ENCODE data around the gene GMPPB. TPM values are rescaled to one million over a fixed set of nuclear protein-coding genes. Genes with fewer than 3 reads are reported as not detected.

The GMPPB gene
- total and polyA plus RNA-seq, 2 donors: 13.2 to 17.0 TPM

DNA sequence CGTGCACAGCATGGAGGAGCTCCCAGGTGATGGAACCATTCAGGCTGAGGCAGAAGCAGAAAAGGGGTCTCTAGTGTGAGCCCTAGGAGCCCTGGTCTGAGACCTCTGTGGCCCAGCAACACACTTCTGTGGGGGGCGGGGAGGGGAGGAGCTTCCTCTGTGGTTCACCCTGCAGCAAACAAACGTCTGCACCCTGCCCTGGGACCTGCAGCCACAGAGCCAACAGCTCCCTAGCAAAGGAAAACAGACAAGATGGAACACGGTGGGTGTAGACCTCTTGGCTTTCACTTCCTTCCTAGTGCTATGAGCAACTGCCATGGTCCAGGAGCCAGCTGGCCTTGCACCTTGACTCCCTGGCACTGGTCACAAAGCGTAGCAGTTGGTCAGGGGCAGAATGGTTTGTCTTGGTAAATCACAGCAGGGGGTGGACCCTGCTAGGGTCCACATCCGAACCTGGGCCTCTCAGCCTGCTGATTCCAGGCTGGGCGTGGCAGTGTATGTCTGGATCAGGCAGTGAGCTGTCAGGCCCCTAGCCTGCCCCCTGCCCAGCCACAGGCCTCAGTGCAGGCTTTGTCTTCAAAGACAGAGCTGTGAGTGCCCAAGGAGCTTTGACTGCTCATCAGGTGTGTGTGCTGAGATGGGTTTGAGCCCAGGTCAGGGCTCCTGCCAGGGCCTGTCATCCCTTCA, 11.0 kb downstream of the GMPPB start:
- peak overlapping the region; percentile 3 to 71 for H3K27ac ChIP-seq (ENCODE audit: low read depth in 1 of 2, low read length in 1 of 2)
- peak in 3 of 9 donors; percentile 53 to 67 (median 67) for DNase-seq (ENCODE audit: low read depth in 6 of 9, low spot score in 9 of 9)
- H3K36me3 ChIP-seq (ENCODE audit: control insufficient read depth in 2 of 2, insufficient read depth in 2 of 2, low read length in 1 of 2): peaks cover 16 to 24% of the 10 kb centered on the region in 2 donors
- no peak overlapping the region for H3K4me3 ChIP-seq (ENCODE audit: low read length in 2 of 2)
- no peaks in the 10 kb centered on the region for H3K27me3 ChIP-seq (ENCODE audit: control insufficient read depth in 2 of 2, insufficient read depth in 1 of 2, low read length in 1 of 2)
- H3K9me3 ChIP-seq (ENCODE audit: control insufficient read depth in 2 of 2, insufficient read depth in 1 of 2, low read length in 1 of 2): no peaks in the 10 kb centered on the region
- H3K4me1 ChIP-seq (ENCODE audit: control insufficient read depth in 2 of 2, insufficient read depth in 2 of 2, low read length in 2 of 2): peaks cover 18 to 37% of the 10 kb centered on the region in 2 donors
- WGBS: 27% methylated on average over 7 of the region's 7 CpGs

DNA sequence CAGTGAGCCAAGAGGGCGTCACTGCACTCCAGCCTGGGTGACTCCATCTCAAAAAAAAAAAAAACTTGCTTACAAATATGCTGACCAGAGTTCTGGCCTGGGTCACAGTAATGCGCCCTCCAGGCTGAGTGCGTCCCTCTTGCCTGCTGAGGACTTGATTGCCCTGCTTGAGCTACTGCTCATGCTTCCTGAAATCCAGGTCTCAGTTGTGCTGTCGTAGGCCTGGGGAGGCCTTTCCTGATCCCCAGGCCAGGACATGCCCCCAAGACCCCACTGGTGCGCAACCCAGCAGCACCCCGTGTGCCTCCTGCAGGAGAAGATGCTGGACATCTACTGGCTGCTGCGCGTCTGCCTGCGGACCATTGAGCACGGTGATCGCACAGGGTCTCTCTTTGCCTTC, 11.6 kb downstream of the GMPPB start:
- H3K36me3 ChIP-seq (ENCODE audit: control insufficient read depth in 2 of 2, insufficient read depth in 2 of 2, low read length in 1 of 2): peaks cover 20 to 28% of the 10 kb centered on the region in 2 donors
- DNase-seq (ENCODE audit: low read depth in 6 of 9, low spot score in 9 of 9): no peak
- no peaks in the 10 kb centered on the region for H3K27me3 ChIP-seq (ENCODE audit: control insufficient read depth in 2 of 2, insufficient read depth in 1 of 2, low read length in 1 of 2)
- no peak overlapping the region for H3K4me3 ChIP-seq (ENCODE audit: low read length in 2 of 2)
- peak overlapping the region; percentile 3 to 71 for H3K27ac ChIP-seq (ENCODE audit: low read depth in 1 of 2, low read length in 1 of 2)
- H3K4me1 ChIP-seq (ENCODE audit: control insufficient read depth in 2 of 2, insufficient read depth in 2 of 2, low read length in 2 of 2): peaks cover 18 to 33% of the 10 kb centered on the region in 2 donors
- no peaks in the 10 kb centered on the region for H3K9me3 ChIP-seq (ENCODE audit: control insufficient read depth in 2 of 2, insufficient read depth in 1 of 2, low read length in 1 of 2)
- WGBS: 86% methylated on average over 11 of the region's 11 CpGs

DNA sequence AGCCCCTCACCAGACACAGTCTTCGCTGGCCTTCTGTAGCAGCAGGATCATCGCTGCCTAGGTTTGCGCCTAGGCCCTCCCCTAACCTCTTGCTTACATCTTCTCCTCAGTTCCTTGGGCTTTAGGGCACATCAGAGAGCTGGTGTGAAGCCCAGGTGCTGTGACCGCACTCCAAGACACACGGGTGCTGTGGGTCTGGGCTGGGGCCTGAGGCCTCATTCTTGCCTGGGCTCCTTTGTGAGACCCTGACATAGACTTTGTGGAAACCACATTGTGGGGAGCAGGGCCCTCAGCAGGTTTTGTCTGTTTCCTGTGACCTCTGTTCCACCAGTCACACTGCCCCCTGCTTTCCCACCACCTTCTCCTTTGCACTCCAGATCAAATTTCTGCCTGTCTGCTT, 12.3 kb downstream of the GMPPB start:
- no peaks in the 10 kb centered on the region for H3K9me3 ChIP-seq (ENCODE audit: control insufficient read depth in 2 of 2, insufficient read depth in 1 of 2, low read length in 1 of 2)
- no peak overlapping the region for H3K4me3 ChIP-seq (ENCODE audit: low read length in 2 of 2)
- H3K36me3 ChIP-seq (ENCODE audit: control insufficient read depth in 2 of 2, insufficient read depth in 2 of 2, low read length in 1 of 2): peaks cover 26 to 29% of the 10 kb centered on the region in 2 donors
- peak overlapping the region in 1 of 2 donors; percentile 36 for H3K27ac ChIP-seq (ENCODE audit: low read depth in 1 of 2, low read length in 1 of 2)
- no peaks in the 10 kb centered on the region for H3K27me3 ChIP-seq (ENCODE audit: control insufficient read depth in 2 of 2, insufficient read depth in 1 of 2, low read length in 1 of 2)
- H3K4me1 ChIP-seq (ENCODE audit: control insufficient read depth in 2 of 2, insufficient read depth in 2 of 2, low read length in 2 of 2): peaks cover 18 to 33% of the 10 kb centered on the region in 2 donors
- DNase-seq (ENCODE audit: low read depth in 6 of 9, low spot score in 9 of 9): peak in 1 of 9 donors; percentile 49
- 13% methylated on average over 5 of the region's 5 CpGs for WGBS

DNA sequence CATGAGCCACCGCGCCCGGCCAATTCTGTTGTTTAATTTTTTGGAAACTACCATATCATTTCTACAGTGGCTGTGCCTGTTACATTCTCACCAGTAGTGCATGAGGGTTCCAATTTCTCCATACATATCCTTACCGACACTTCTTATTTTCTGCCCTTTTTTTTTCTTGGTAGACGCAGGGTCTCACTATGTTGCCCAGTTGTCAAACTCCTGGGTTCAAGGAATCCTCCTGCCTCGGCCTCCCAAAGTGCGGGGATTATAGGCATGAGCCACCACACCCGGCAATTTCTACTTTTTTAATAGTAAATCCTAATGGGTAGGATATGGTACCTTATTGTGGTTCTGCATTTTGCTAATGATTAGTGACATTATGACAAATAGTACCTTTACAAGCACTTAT, 13.9 kb downstream of the GMPPB start:
- H3K4me1 ChIP-seq (ENCODE audit: control insufficient read depth in 2 of 2, insufficient read depth in 2 of 2, low read length in 2 of 2): peaks cover 18 to 33% of the 10 kb centered on the region in 2 donors
- 92% methylated on average over 8 of the region's 8 CpGs for WGBS
- no peak overlapping the region for H3K4me3 ChIP-seq (ENCODE audit: low read length in 2 of 2)
- peaks cover 30 to 32% of the 10 kb centered on the region in 2 donors for H3K36me3 ChIP-seq (ENCODE audit: control insufficient read depth in 2 of 2, insufficient read depth in 2 of 2, low read length in 1 of 2)
- no peak for DNase-seq (ENCODE audit: low read depth in 6 of 9, low spot score in 9 of 9)
- H3K9me3 ChIP-seq (ENCODE audit: control insufficient read depth in 2 of 2, insufficient read depth in 1 of 2, low read length in 1 of 2): no peaks in the 10 kb centered on the region
- H3K27me3 ChIP-seq (ENCODE audit: control insufficient read depth in 2 of 2, insufficient read depth in 1 of 2, low read length in 1 of 2): no peaks in the 10 kb centered on the region
- no peak overlapping the region for H3K27ac ChIP-seq (ENCODE audit: low read depth in 1 of 2, low read length in 1 of 2)

DNA sequence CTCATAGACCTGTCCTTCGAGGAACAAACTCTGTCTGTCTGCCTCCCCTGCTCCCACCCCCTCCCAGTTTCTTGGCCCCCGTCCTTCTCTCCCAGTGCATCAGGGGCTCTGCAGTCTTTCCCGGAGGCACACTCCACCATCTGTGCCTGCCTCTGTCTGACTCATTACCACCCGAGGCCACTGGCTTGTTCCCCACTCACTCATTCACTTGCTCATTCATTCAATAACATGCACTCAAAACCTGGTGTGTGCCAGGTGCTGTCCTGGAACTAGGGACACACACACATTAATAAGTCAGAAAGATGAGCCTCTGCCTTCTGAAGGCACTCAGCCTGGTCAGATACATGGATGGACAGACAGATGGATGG, 16.7 kb downstream of the GMPPB start:
- DNase-seq (ENCODE audit: low read depth in 6 of 9, low spot score in 9 of 9): no peak
- WGBS: 93% methylated on average over 4 of the region's 4 CpGs
- Histone ChIP-seq H3K9me3 (ENCODE audit: control insufficient read depth in 2 of 2, insufficient read depth in 1 of 2, low read length in 1 of 2) (peaks cover 0 to under 1% of the 10 kb centered on the region in 2 donors), H3K36me3 (ENCODE audit: control insufficient read depth in 2 of 2, insufficient read depth in 2 of 2, low read length in 1 of 2) (peaks cover 35 to 48% of the 10 kb centered on the region in 2 donors), H3K4me1 (ENCODE audit: control insufficient read depth in 2 of 2, insufficient read depth in 2 of 2, low read length in 2 of 2) (peaks cover 10 to 14% of the 10 kb centered on the region in 2 donors), H3K27me3 (ENCODE audit: control insufficient read depth in 2 of 2, insufficient read depth in 1 of 2, low read length in 1 of 2) (no peaks in the 10 kb centered on the region), H3K27ac (ENCODE audit: low read depth in 1 of 2, low read length in 1 of 2) (no peak overlapping the region), H3K4me3 (ENCODE audit: low read length in 2 of 2) (no peak overlapping the region)

DNA sequence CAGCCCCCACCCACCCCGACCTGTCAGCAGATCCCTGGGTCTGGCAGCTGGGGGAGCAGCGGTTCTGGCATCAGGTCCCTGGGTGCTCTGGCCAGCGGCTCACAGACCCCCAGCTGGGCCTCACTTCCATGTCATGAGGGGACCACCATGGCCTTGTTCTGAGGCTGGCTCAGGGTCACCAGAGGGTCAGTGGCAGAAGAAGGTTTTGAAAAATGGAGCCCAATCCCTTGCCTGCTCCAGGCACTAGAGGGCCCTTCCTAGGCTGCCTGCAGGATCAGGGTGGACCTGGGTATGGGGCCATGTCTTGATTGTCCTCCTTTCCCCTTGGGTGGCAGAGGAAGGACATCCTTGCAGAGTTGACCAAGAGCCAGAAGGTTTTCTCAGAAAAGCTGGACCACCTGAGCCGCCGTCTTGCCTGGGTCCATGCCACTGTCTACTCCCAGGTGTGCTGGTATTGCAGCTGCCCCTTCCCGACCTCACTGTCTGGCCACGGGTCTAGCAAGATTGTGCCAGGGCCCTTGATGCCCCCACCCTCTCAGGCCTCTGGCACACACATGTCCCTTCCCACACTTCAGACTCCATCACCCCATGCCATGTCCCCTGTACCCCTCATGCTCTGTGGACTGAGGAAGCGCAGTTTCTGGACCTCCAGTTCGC, 17.2 kb downstream of the GMPPB start:
- no peaks in the 10 kb centered on the region for H3K27me3 ChIP-seq (ENCODE audit: control insufficient read depth in 2 of 2, insufficient read depth in 1 of 2, low read length in 1 of 2)
- H3K27ac ChIP-seq (ENCODE audit: low read depth in 1 of 2, low read length in 1 of 2): no peak overlapping the region
- H3K36me3 ChIP-seq (ENCODE audit: control insufficient read depth in 2 of 2, insufficient read depth in 2 of 2, low read length in 1 of 2): peaks cover 37 to 53% of the 10 kb centered on the region in 2 donors
- 96% methylated on average over 9 of the region's 9 CpGs for whole genome bisulfite sequencing
- peaks cover 6 to 9% of the 10 kb centered on the region in 2 donors for H3K4me1 ChIP-seq (ENCODE audit: control insufficient read depth in 2 of 2, insufficient read depth in 2 of 2, low read length in 2 of 2)
- no peak for DNase-seq (ENCODE audit: low read depth in 6 of 9, low spot score in 9 of 9)
- peaks cover 0 to 4% of the 10 kb centered on the region in 2 donors for H3K9me3 ChIP-seq (ENCODE audit: control insufficient read depth in 2 of 2, insufficient read depth in 1 of 2, low read length in 1 of 2)
- H3K4me3 ChIP-seq (ENCODE audit: low read length in 2 of 2): no peak overlapping the region

DNA sequence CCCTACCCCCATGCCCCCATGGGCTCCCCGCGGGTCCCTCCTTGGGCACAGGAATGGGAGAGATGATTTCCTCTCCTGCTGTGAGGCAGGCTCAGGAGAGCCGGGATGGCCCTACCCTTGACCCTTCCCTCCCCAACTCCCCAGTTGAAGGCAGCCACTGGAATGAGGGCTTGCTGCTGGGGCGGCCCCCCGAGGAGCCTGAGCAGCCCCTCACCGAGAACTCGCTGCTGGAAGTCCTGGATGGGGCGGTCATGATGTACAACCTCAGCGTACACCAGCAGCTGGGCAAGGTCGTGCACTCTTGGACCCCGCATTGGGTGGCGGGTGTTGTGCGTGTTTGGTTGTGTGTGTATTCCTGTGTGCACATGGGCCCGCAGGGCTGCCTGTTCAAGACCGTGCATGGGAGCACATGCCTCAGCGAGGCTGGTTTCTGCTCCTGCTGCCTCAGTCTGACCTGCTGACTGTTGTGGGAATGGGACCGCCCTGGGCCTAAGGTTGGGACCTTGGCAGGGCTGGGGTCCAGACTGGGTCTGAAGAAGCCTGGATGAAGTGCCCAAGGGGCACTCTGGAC, 18.3 kb downstream of the GMPPB start:
- Histone ChIP-seq H3K27ac (ENCODE audit: low read depth in 1 of 2, low read length in 1 of 2) (no peak overlapping the region), H3K4me1 (ENCODE audit: control insufficient read depth in 2 of 2, insufficient read depth in 2 of 2, low read length in 2 of 2) (no peaks in the 10 kb centered on the region), H3K36me3 (ENCODE audit: control insufficient read depth in 2 of 2, insufficient read depth in 2 of 2, low read length in 1 of 2) (peaks cover 48 to 62% of the 10 kb centered on the region in 2 donors), H3K4me3 (ENCODE audit: low read length in 2 of 2) (no peak overlapping the region), H3K27me3 (ENCODE audit: control insufficient read depth in 2 of 2, insufficient read depth in 1 of 2, low read length in 1 of 2) (no peaks in the 10 kb centered on the region), H3K9me3 (ENCODE audit: control insufficient read depth in 2 of 2, insufficient read depth in 1 of 2, low read length in 1 of 2) (peaks cover 0 to 4% of the 10 kb centered on the region in 2 donors)
- DNase-seq (ENCODE audit: low read depth in 6 of 9, low spot score in 9 of 9): no peak
- WGBS: 98% methylated on average over 17 of the region's 17 CpGs

DNA sequence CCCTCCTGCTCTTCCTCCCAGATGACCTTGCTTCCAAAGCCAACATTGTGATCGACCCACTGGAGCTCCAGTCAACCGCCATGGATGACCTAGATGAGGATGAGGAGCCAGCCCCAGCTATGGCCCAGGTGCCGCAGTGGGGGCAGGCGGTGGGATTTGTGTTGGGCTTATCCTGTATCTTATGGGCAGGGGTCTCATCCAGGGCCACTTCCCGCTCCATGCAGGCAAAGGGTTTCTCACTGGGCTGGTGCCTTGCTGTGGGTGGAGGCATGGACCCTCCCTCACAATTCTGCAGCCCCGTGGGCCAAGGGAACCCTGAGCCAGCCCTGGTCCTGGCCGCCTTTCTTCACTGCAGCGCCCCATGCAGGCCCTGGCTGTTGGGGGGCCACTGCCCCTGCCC, 19.1 kb downstream of the GMPPB start:
- H3K27ac ChIP-seq (ENCODE audit: low read depth in 1 of 2, low read length in 1 of 2): no peak overlapping the region
- no peaks in the 10 kb centered on the region for H3K27me3 ChIP-seq (ENCODE audit: control insufficient read depth in 2 of 2, insufficient read depth in 1 of 2, low read length in 1 of 2)
- H3K4me3 ChIP-seq (ENCODE audit: low read length in 2 of 2): no peak overlapping the region
- over 99% methylated on average over 8 of the region's 8 CpGs for WGBS
- H3K9me3 ChIP-seq (ENCODE audit: control insufficient read depth in 2 of 2, insufficient read depth in 1 of 2, low read length in 1 of 2): peaks cover 0 to 4% of the 10 kb centered on the region in 2 donors
- no peak for DNase-seq (ENCODE audit: low read depth in 6 of 9, low spot score in 9 of 9)
- H3K36me3 ChIP-seq (ENCODE audit: control insufficient read depth in 2 of 2, insufficient read depth in 2 of 2, low read length in 1 of 2): peaks cover 55 to 70% of the 10 kb centered on the region in 2 donors
- no peaks in the 10 kb centered on the region for H3K4me1 ChIP-seq (ENCODE audit: control insufficient read depth in 2 of 2, insufficient read depth in 2 of 2, low read length in 2 of 2)

DNA sequence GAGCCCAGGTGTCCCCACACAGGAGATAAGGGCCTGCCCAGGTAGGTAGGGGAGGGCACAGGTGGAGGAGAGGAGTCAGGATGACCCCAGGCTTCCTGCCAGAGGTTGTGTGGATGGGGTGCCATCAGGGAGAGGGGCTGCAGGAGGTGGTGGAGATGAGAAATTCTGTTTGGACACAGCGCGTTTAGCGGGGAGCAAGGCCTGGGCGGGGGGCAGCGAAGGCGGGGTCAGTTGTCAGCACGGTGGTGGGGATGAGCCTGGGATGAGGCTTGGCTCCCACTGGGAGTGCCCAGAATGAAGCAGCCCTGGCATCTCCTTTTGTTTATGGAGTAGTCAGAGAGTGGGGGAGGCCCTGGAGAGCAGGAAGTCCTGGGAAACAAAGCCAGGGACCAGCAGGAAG, 19.8 kb downstream of the GMPPB start:
- Histone ChIP-seq H3K27me3 (ENCODE audit: control insufficient read depth in 2 of 2, insufficient read depth in 1 of 2, low read length in 1 of 2) (no peaks in the 10 kb centered on the region), H3K4me3 (ENCODE audit: low read length in 2 of 2) (no peak overlapping the region), H3K9me3 (ENCODE audit: control insufficient read depth in 2 of 2, insufficient read depth in 1 of 2, low read length in 1 of 2) (peaks cover 0 to 4% of the 10 kb centered on the region in 2 donors), H3K4me1 (ENCODE audit: control insufficient read depth in 2 of 2, insufficient read depth in 2 of 2, low read length in 2 of 2) (no peaks in the 10 kb centered on the region), H3K36me3 (ENCODE audit: control insufficient read depth in 2 of 2, insufficient read depth in 2 of 2, low read length in 1 of 2) (peaks cover 59 to 74% of the 10 kb centered on the region in 2 donors), H3K27ac (ENCODE audit: low read depth in 1 of 2, low read length in 1 of 2) (no peak overlapping the region)
- no peak for DNase-seq (ENCODE audit: low read depth in 6 of 9, low spot score in 9 of 9)
- WGBS: over 99% methylated on average over 7 of the region's 7 CpGs

Data from thymus (tissue), 11 donors.